Stimulated activated CD8-positive, alpha-beta memory T cell treated with anti-CD3 and anti-CD28 coated beads, Interleukin-7, amount 100 ng/mL, for 4 hours (primary cell): ENCODE data around the gene ABHD2.

Experiments used
- DNase-seq, 2 donors: peaks; one replicate each; pipeline ENCODE4 v3.0.0-alpha.2; 2020; ENCODE audit warnings: low read depth in 2 of 2

ABHD2 gene

GRCh38 chr15:89098281-89098680, 10.0 kb downstream of the ABHD2 start:
- no peak for DNase-seq

GRCh38 chr15:89099968-89100367, 11.7 kb downstream of the ABHD2 start:
- DNase-seq = no peak

GRCh38 chr15:89101302-89102193, 13.3 kb downstream of the ABHD2 start:
- no peak for DNase-seq

GRCh38 chr15:89103481-89104171, 15.4 kb downstream of the ABHD2 start:
- DNase-seq = no peak

- no peak for DNase-seq
Measured at GRCh38 chr15:89104172-89104564, 15.9 kb downstream of the ABHD2 start.

- DNase-seq = no peak
Measured at GRCh38 chr15:89105147-89105546, 16.9 kb downstream of the ABHD2 start.

GRCh38 chr15:89106200-89106599, 17.9 kb downstream of the ABHD2 start:
- no peak for DNase-seq

GRCh38 chr15:89107984-89108383, 19.7 kb downstream of the ABHD2 start:
- no peak for DNase-seq

- DNase-seq = no peak
Measured at GRCh38 chr15:89108835-89109234, 20.6 kb downstream of the ABHD2 start.

GRCh38 chr15:89109238-89109637, 21.0 kb downstream of the ABHD2 start:
- DNase-seq = no peak

- DNase-seq = no peak
Measured at GRCh38 chr15:89110060-89110459, 21.8 kb downstream of the ABHD2 start.

- no peak for DNase-seq
Measured at GRCh38 chr15:89111352-89111751, 23.1 kb downstream of the ABHD2 start.

GRCh38 chr15:89111961-89112340, 23.7 kb downstream of the ABHD2 start:
- no peak for DNase-seq

- no peak for DNase-seq
Measured at GRCh38 chr15:89112341-89112971, 24.2 kb downstream of the ABHD2 start.

GRCh38 chr15:89113296-89114024, 25.2 kb downstream of the ABHD2 start:
- no peak for DNase-seq

GRCh38 chr15:89114990-89115389, 26.7 kb downstream of the ABHD2 start:
- no peak for DNase-seq

- no peak for DNase-seq
Measured at GRCh38 chr15:89115547-89115946, 27.3 kb downstream of the ABHD2 start.

- DNase-seq = no peak
Measured at GRCh38 chr15:89116404-89116803, 28.1 kb downstream of the ABHD2 start.

GRCh38 chr15:89117790-89118189, 29.5 kb downstream of the ABHD2 start:
- no peak for DNase-seq

GRCh38 chr15:89118481-89118989, 30.3 kb downstream of the ABHD2 start:
- no peak for DNase-seq
